ENCODE results near the gene OR7G1.

GRCh38 chr19:9140159-9140874 lies 24.8 kb upstream of the OR7G1 start, which contains the start of gene ZNF317:
- TF ChIP-seq EZH2 (IDR thresholded peaks at IDR 0.05; ENCODE audit: low read length, missing control alignments) (no peak), CTCF (conservative IDR thresholded peaks at IDR 0.05 in 1 of 2, IDR thresholded peaks at IDR 0.05 in 1 of 2; ENCODE audit: low read depth in 1 of 2, low read length in 2 of 2) (no peak)

All from fibroblast of lung (primary cell).